ENCODE results near the gene STXBP5.

STXBP5 gene

GRCh38 chr6:147278891-147279290 lies 74.7 kb downstream of the STXBP5 start:
- Histone ChIP-seq H3K27me3 (ENCODE audit: insufficient read depth, low read length) (no peaks in the 10 kb centered on the region), H3K4me3 (ENCODE audit: low read length) (no peak overlapping the region), H2AFZ (ENCODE audit: low read depth, low read length) (no peak overlapping the region), H3K4me1 (ENCODE audit: insufficient read depth, low read length) (no peaks in the 10 kb centered on the region), H3K36me3 (ENCODE audit: insufficient read depth, low read length) (peaks cover 10% of the 10 kb centered on the region), H3K9me3 (ENCODE audit: low read length) (no peaks in the 10 kb centered on the region)

- no peaks in the 10 kb centered on the region for H3K27me3 ChIP-seq (ENCODE audit: insufficient read depth, low read length)
- H2AFZ ChIP-seq (ENCODE audit: low read depth, low read length) = no peak overlapping the region
- H3K4me1 ChIP-seq (ENCODE audit: insufficient read depth, low read length) = no peaks in the 10 kb centered on the region
- no peaks in the 10 kb centered on the region for H3K9me3 ChIP-seq (ENCODE audit: low read length)
- H3K4me3 ChIP-seq (ENCODE audit: low read length) = no peak overlapping the region
- H3K36me3 ChIP-seq (ENCODE audit: insufficient read depth, low read length) = peaks cover 10% of the 10 kb centered on the region
Observed at GRCh38 chr6:147279427-147279826, 75.2 kb downstream of the STXBP5 start.

- H3K36me3 ChIP-seq (ENCODE audit: insufficient read depth, low read length) = peaks cover 10% of the 10 kb centered on the region
- H3K4me1 ChIP-seq (ENCODE audit: insufficient read depth, low read length) = no peaks in the 10 kb centered on the region
- no peak overlapping the region for H2AFZ ChIP-seq (ENCODE audit: low read depth, low read length)
- H3K4me3 ChIP-seq (ENCODE audit: low read length) = no peak overlapping the region
- no peaks in the 10 kb centered on the region for H3K9me3 ChIP-seq (ENCODE audit: low read length)
- no peaks in the 10 kb centered on the region for H3K27me3 ChIP-seq (ENCODE audit: insufficient read depth, low read length)
Observed at GRCh38 chr6:147281895-147282565, 77.8 kb downstream of the STXBP5 start.

GRCh38 chr6:147282566-147282959 lies 78.3 kb downstream of the STXBP5 start:
- H3K9me3 ChIP-seq (ENCODE audit: low read length) = no peaks in the 10 kb centered on the region
- no peaks in the 10 kb centered on the region for H3K4me1 ChIP-seq (ENCODE audit: insufficient read depth, low read length)
- H2AFZ ChIP-seq (ENCODE audit: low read depth, low read length) = no peak overlapping the region
- no peak overlapping the region for H3K4me3 ChIP-seq (ENCODE audit: low read length)
- peaks cover 10% of the 10 kb centered on the region for H3K36me3 ChIP-seq (ENCODE audit: insufficient read depth, low read length)
- no peaks in the 10 kb centered on the region for H3K27me3 ChIP-seq (ENCODE audit: insufficient read depth, low read length)

GRCh38 chr6:147283460-147283859 lies 79.2 kb downstream of the STXBP5 start:
- Histone ChIP-seq H3K4me1 (ENCODE audit: insufficient read depth, low read length) (no peaks in the 10 kb centered on the region), H3K4me3 (ENCODE audit: low read length) (no peak overlapping the region), H2AFZ (ENCODE audit: low read depth, low read length) (no peak overlapping the region), H3K36me3 (ENCODE audit: insufficient read depth, low read length) (peaks cover 8% of the 10 kb centered on the region), H3K27me3 (ENCODE audit: insufficient read depth, low read length) (no peaks in the 10 kb centered on the region), H3K9me3 (ENCODE audit: low read length) (no peaks in the 10 kb centered on the region)

GRCh38 chr6:147285087-147285855 lies 81.1 kb downstream of the STXBP5 start:
- Histone ChIP-seq H3K36me3 (ENCODE audit: insufficient read depth, low read length) (no peaks in the 10 kb centered on the region), H2AFZ (ENCODE audit: low read depth, low read length) (no peak overlapping the region), H3K27me3 (ENCODE audit: insufficient read depth, low read length) (no peaks in the 10 kb centered on the region), H3K4me1 (ENCODE audit: insufficient read depth, low read length) (no peaks in the 10 kb centered on the region), H3K9me3 (ENCODE audit: low read length) (no peaks in the 10 kb centered on the region), H3K4me3 (ENCODE audit: low read length) (no peak overlapping the region)

GRCh38 chr6:147287869-147288271 lies 83.7 kb downstream of the STXBP5 start:
- no peaks in the 10 kb centered on the region for H3K4me1 ChIP-seq (ENCODE audit: insufficient read depth, low read length)
- H2AFZ ChIP-seq (ENCODE audit: low read depth, low read length) = no peak overlapping the region
- H3K36me3 ChIP-seq (ENCODE audit: insufficient read depth, low read length) = no peaks in the 10 kb centered on the region
- no peaks in the 10 kb centered on the region for H3K9me3 ChIP-seq (ENCODE audit: low read length)
- H3K4me3 ChIP-seq (ENCODE audit: low read length) = no peak overlapping the region
- no peaks in the 10 kb centered on the region for H3K27me3 ChIP-seq (ENCODE audit: insufficient read depth, low read length)

- Histone ChIP-seq H3K27me3 (ENCODE audit: insufficient read depth, low read length) (no peaks in the 10 kb centered on the region), H3K36me3 (ENCODE audit: insufficient read depth, low read length) (no peaks in the 10 kb centered on the region), H3K4me1 (ENCODE audit: insufficient read depth, low read length) (no peaks in the 10 kb centered on the region), H3K4me3 (ENCODE audit: low read length) (no peak overlapping the region), H2AFZ (ENCODE audit: low read depth, low read length) (no peak overlapping the region), H3K9me3 (ENCODE audit: low read length) (no peaks in the 10 kb centered on the region)
Observed at GRCh38 chr6:147297124-147297523, 92.9 kb downstream of the STXBP5 start.

GRCh38 chr6:147297663-147298316 lies 93.6 kb downstream of the STXBP5 start:
- H3K4me1 ChIP-seq (ENCODE audit: insufficient read depth, low read length) = no peaks in the 10 kb centered on the region
- no peak overlapping the region for H3K4me3 ChIP-seq (ENCODE audit: low read length)
- no peak overlapping the region for H2AFZ ChIP-seq (ENCODE audit: low read depth, low read length)
- H3K36me3 ChIP-seq (ENCODE audit: insufficient read depth, low read length) = no peaks in the 10 kb centered on the region
- H3K9me3 ChIP-seq (ENCODE audit: low read length) = no peaks in the 10 kb centered on the region
- no peaks in the 10 kb centered on the region for H3K27me3 ChIP-seq (ENCODE audit: insufficient read depth, low read length)

- Histone ChIP-seq H2AFZ (ENCODE audit: low read depth, low read length) (no peak overlapping the region), H3K4me1 (ENCODE audit: insufficient read depth, low read length) (no peaks in the 10 kb centered on the region), H3K27me3 (ENCODE audit: insufficient read depth, low read length) (no peaks in the 10 kb centered on the region), H3K36me3 (ENCODE audit: insufficient read depth, low read length) (no peaks in the 10 kb centered on the region), H3K9me3 (ENCODE audit: low read length) (no peaks in the 10 kb centered on the region), H3K4me3 (ENCODE audit: low read length) (no peak overlapping the region)
Observed at GRCh38 chr6:147298461-147298860, 94.2 kb downstream of the STXBP5 start.

GRCh38 chr6:147299035-147299434 lies 94.8 kb downstream of the STXBP5 start:
- H3K27me3 ChIP-seq (ENCODE audit: insufficient read depth, low read length) = no peaks in the 10 kb centered on the region
- H2AFZ ChIP-seq (ENCODE audit: low read depth, low read length) = no peak overlapping the region
- H3K4me3 ChIP-seq (ENCODE audit: low read length) = no peak overlapping the region
- H3K9me3 ChIP-seq (ENCODE audit: low read length) = peaks cover 1% of the 10 kb centered on the region
- H3K36me3 ChIP-seq (ENCODE audit: insufficient read depth, low read length) = no peaks in the 10 kb centered on the region
- no peaks in the 10 kb centered on the region for H3K4me1 ChIP-seq (ENCODE audit: insufficient read depth, low read length)

- H3K9me3 ChIP-seq (ENCODE audit: low read length) = peaks cover 7% of the 10 kb centered on the region
- H2AFZ ChIP-seq (ENCODE audit: low read depth, low read length) = no peak overlapping the region
- no peaks in the 10 kb centered on the region for H3K27me3 ChIP-seq (ENCODE audit: insufficient read depth, low read length)
- H3K36me3 ChIP-seq (ENCODE audit: insufficient read depth, low read length) = no peaks in the 10 kb centered on the region
- H3K4me1 ChIP-seq (ENCODE audit: insufficient read depth, low read length) = no peaks in the 10 kb centered on the region
- H3K4me3 ChIP-seq (ENCODE audit: low read length) = no peak overlapping the region
Observed at GRCh38 chr6:147301070-147301469, 96.9 kb downstream of the STXBP5 start.

- Histone ChIP-seq H2AFZ (ENCODE audit: low read depth, low read length) (no peak overlapping the region), H3K27me3 (ENCODE audit: insufficient read depth, low read length) (no peaks in the 10 kb centered on the region), H3K4me1 (ENCODE audit: insufficient read depth, low read length) (no peaks in the 10 kb centered on the region), H3K36me3 (ENCODE audit: insufficient read depth, low read length) (no peaks in the 10 kb centered on the region), H3K9me3 (ENCODE audit: low read length) (peaks cover 7% of the 10 kb centered on the region), H3K4me3 (ENCODE audit: low read length) (no peak overlapping the region)
Observed at GRCh38 chr6:147304016-147304415, 99.8 kb downstream of the STXBP5 start.
